Kidney capillary endothelial cell (primary cell): ENCODE results near the gene SLF2.

Source experiments
- DNase-seq: peaks from one replicate; pipeline ENCODE4 v3.0.0-alpha.2; 2018; ENCODE audit warnings: low spot score

SLF2 gene

GRCh38 chr10:101000127-101000914 lies 87.6 kb downstream of the SLF2 start:
- DNase-seq, result no peak

- DNase-seq, result peak; percentile 95
Observed at GRCh38 chr10:101000915-101001658, 88.3 kb downstream of the SLF2 start.

GRCh38 chr10:101001659-101002035 lies 88.9 kb downstream of the SLF2 start:
- DNase-seq, result no peak

DNA sequence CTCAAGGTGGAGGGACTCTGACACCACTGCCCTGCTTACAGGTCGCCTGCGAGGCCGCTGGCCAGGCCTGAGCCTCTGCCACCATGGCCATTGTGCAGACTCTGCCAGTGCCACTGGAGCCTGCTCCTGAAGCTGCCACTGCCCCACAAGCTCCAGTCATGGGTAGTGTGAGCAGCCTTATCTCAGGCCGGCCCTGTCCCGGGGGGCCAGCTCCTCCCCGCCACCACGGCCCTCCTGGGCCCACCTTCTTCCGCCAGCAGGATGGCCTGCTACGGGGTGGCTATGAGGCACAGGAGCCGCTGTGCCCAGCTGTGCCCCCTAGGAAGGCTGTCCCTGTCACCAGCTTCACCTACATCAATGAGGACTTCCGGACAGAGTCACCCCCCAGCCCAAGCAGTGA lies 89.7 kb downstream of the SLF2 start:
- DNase-seq, result no peak

DNA sequence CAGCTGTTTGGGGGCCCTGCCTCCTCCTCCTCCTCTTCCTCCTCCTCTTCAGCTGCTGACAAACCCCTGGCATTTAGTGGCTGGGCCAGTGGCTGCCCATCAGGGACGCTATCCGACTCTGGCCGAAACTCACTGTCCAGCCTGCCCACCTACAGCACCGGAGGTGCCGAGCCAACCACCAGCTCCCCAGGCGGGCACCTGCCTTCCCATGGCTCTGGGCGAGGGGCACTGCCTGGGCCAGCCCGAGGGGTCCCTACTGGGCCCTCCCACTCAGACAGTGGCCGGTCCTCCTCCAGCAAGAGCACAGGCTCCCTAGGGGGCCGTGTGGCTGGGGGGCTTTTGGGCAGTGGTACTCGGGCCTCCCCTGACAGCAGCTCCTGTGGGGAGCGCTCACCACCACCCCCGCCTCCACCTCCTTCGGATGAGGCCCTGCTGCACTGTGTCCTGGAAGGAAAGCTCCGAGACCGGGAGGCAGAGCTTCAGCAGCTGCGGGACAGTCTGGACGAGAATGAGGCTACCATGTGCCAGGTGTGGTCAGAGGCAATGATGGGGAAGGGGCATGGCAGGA lies 91.0 kb downstream of the SLF2 start:
- DNase-seq, result no peak

GRCh38 chr10:101005361-101005760 lies 92.6 kb downstream of the SLF2 start:
- no peak for DNase-seq

DNA sequence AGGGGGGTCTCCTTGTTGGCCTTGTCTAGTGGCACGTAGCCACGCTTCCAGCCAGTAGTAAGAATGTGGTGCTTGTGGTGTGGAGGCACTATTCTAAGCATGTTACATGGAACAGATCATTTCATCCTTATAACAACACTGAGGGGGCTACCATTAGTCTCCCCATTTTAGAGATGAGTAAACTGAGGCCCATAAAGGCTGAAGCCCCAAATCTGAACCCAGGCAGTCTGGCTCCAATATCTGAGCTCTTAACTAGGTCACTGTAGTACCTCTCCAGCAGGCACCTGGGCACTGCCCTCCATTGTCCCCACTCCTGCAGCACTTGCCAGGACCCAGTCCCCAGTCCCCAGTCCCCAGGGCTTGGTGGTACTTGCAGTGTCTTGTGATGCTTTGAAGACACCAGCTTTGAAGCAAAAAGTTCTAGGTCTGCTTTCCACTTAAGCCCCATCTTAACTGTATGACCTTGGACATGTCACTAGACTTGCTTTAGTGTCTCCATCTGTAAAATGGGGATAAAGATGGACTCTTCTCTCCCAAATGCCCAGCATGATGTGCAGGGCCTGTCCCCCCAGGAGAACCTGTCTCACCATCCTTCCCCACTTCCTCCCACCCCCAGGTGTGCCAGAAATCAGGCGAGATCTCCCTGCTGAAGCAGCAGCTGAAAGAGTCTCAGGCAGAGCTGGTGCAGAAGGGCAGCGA lies 93.3 kb downstream of the SLF2 start:
- no peak for DNase-seq

DNA sequence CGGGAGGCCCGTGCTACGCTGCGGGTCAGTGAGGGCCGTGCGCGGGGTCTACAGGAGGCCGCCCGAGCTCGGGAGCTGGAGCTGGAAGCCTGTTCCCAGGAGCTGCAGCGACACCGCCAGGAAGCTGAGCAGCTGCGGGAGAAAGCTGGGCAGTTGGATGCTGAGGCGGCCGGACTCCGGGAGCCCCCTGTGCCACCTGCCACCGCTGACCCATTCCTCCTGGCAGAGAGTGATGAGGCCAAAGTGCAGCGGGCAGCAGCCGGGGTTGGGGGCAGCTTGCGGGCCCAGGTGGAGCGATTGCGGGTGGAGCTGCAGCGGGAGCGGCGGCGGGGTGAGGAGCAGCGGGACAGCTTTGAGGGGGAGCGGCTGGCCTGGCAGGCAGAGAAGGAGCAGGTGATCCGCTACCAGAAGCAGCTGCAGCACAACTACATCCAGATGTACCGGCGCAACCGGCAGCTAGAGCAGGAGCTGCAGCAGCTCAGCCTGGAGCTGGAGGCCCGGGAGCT lies 93.9 kb downstream of the SLF2 start:
- no peak for DNase-seq

DNA sequence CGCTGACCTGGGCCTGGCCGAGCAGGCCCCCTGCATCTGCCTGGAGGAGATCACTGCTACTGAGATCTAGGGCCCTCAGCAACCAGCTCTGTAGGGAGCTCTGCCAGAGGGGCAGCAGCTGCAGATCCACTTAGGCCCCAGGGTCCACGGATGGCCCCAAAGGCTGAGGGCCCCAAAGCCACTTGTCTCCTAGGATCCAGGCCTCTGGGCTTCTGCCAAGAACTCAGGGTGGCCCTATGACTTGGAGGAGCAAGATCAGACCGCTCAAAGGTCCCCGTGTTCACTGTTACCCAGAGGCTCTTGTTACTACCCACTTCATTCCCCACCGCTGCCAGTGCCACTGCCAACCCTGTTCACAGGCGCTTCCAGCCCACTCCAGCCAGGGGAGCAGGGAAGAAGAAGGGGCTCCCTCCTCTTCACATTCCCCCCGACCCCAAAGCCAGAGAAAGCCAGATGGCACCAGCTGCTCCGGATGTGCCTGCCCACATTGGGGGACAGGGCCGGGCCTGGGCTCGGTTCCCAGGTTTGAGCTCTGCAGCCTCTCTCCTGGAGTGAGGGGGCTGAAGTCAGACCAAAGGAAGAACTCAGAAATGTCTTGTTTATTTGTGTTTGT lies 94.4 kb downstream of the SLF2 start:
- DNase-seq, result no peak

DNA sequence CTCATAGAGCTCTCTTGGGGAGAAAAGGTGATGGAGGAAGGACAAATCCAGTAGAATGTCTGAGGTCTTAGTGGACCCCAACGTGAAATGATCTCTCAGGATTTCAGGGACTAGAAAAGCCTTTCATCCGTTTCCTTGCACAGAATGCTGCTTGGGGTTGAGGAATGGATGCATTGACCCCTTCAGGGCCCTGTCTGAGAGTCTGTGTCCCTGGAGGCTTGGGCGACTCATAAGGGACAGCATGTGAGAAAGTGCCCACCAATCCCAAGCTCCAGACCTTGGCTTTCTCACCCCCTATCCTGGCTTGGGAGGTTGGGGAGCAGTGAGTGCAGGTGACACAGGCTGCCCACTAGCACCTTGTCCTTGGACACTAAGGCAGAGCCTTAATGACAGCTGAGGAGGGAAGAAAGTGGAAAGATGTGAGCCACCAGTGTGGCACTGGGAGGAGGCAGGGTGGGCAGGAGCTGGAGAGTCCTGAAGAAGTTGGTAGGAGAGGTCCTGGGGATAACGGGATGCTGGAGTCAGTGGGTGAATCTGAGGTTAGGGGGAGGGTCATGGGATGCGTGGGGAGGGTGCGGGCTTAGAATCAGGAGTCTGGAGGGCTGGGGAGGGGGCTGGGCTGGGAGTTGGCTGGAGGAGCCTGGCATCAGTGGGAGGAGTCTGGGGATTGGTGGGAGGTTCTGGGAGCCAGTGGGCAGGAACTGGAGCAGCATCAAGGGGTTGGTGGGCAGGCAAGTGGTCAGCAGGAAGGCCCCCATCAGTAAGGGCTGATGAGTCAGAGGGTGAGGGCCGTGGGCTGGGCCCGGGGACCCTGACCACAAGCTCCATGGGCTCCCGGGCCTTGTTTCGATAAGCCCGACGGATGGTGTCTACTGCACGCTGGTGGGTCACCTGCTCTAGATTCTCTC lies 95.4 kb downstream of the SLF2 start:
- no peak for DNase-seq

GRCh38 chr10:101008823-101009423 lies 96.2 kb downstream of the SLF2 start:
- DNase-seq, result no peak

GRCh38 chr10:101010329-101010728 lies 97.6 kb downstream of the SLF2 start:
- DNase-seq, result no peak

- no peak for DNase-seq
Observed at GRCh38 chr10:101011517-101012423, 99.0 kb downstream of the SLF2 start.

- peak; percentile 91 for DNase-seq
Observed at GRCh38 chr10:101012525-101013364, 100.0 kb downstream of the SLF2 start.

DNA sequence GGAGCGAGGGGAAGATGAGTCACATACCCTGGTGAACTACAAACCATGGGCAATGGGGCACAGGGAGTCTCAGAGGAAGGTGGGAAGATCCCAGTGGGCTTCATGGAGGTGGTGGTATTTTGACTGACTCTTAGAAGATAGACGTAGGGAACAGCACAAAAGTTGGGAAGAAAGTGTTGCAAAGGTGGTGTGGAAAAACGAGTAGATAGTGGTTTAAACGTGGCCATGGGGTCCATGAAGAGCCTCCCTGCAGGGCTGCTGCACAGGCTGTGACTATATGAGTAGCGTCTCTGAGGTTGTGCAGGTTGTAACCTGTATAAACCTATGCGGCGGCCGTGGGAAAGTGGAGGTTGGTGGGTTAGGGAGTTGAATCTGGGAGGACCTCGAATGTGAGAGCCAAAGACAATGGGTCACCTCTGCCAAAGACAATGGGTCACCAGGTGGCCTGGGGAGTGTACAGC lies 100.6 kb downstream of the SLF2 start:
- no peak for DNase-seq

- no peak for DNase-seq
Observed at GRCh38 chr10:101014230-101014884, 101.6 kb downstream of the SLF2 start.
